ENCODE data around the gene AGAP3. TPM values are rescaled to one million over a fixed set of nuclear protein-coding genes. Genes with fewer than 3 reads are reported as not detected.

AGAP3 gene
- total RNA-seq, 1 donor from 2014 or later = 77.8 TPM

DNA sequence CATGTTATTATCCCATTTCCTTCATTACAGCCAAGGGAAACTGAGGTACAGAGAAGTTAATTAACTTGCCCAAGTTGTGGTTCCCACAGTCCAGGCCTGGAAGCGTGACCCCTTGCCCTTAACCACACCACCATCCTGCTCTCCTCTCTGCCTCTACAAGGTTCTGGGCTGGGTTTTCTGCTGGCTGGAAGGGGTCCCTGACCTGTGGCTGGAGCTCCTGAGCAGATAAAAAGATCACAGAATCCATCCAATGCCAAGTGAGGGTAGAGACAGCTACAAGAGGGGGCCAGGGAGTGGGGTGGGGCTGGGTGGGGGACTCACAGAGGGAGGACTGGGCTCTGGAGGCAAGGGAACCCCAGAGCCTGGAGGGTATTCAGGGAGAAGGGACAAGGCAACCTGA is 91.0 kb downstream of the AGAP3 start:
- Mint-ChIP-seq H3K4me3 (ENCODE audit: unreplicated experiment) (no peak overlapping the region), H3K27ac (ENCODE audit: unreplicated experiment) (no peak overlapping the region), H3K36me3 (ENCODE audit: low read depth) (no peaks in the 10 kb centered on the region), H3K4me1 (ENCODE audit: low read depth) (no peaks in the 10 kb centered on the region), H3K27me3 (ENCODE audit: low read depth) (peaks cover 52% of the 10 kb centered on the region), H3K9me3 (ENCODE audit: low read depth) (no peaks in the 10 kb centered on the region)
- TF ChIP-seq, protein P1, sequence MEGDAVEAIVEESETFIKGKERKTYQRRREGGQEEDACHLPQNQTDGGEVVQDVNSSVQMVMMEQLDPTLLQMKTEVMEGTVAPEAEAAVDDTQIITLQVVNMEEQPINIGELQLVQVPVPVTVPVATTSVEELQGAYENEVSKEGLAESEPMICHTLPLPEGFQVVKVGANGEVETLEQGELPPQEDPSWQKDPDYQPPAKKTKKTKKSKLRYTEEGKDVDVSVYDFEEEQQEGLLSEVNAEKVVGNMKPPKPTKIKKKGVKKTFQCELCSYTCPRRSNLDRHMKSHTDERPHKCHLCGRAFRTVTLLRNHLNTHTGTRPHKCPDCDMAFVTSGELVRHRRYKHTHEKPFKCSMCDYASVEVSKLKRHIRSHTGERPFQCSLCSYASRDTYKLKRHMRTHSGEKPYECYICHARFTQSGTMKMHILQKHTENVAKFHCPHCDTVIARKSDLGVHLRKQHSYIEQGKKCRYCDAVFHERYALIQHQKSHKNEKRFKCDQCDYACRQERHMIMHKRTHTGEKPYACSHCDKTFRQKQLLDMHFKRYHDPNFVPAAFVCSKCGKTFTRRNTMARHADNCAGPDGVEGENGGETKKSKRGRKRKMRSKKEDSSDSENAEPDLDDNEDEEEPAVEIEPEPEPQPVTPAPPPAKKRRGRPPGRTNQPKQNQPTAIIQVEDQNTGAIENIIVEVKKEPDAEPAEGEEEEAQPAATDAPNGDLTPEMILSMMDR (IDR thresholded peaks at IDR 0.05) = no peak
- DNase-seq (ENCODE audit: low spot score) = no peak

DNA sequence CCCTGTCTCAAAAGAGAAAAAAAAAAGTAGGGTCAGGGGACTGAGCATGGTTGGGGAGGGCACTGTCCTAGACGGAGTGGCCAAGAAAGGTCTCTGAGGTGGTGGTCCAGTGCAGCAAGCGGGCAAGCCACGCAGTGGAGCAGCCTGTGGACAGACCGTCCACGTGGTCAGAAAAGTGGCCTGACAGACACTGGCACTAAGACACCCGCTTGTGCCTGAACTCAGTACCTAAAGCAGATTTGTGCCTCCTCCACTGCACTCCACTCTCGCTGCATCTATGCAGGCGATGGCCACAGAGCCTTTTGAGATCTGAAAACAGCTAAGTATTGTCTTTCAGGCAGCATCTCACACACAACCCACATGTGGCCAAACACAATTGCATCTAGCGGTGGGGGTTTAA is 92.0 kb downstream of the AGAP3 start:
- H3K9me3 Mint-ChIP-seq (ENCODE audit: low read depth) = no peaks in the 10 kb centered on the region
- H3K4me1 Mint-ChIP-seq (ENCODE audit: low read depth) = no peaks in the 10 kb centered on the region
- DNase-seq (ENCODE audit: low spot score) = no peak
- peaks cover 48% of the 10 kb centered on the region for H3K27me3 Mint-ChIP-seq (ENCODE audit: low read depth)
- H3K27ac Mint-ChIP-seq (ENCODE audit: unreplicated experiment) = no peak overlapping the region
- no peak overlapping the region for H3K4me3 Mint-ChIP-seq (ENCODE audit: unreplicated experiment)
- no peaks in the 10 kb centered on the region for H3K36me3 Mint-ChIP-seq (ENCODE audit: low read depth)
- TF ChIP-seq, protein P1 (IDR thresholded peaks at IDR 0.05) = no peak

DNA sequence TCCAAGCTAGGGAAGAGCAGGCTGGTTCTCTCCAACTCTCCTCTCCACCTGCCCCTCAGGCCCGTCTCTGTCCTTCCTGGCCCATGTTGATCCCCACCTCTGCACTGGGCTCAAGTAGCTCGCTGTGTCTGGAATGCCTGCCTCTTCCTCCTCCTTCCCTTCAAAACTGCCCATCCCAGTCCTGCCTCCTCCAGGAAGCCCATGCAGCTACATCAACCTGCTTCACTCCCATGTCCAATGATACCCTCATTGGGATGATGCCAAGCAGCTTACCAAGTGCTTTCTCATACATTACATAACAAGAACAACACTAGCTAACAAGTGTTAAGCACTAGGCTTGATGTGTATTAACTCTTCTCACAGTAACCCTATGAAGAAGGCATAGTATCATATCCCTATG is 92.6 kb downstream of the AGAP3 start:
- no peaks in the 10 kb centered on the region for H3K9me3 Mint-ChIP-seq (ENCODE audit: low read depth)
- no peak for DNase-seq (ENCODE audit: low spot score)
- H3K27me3 Mint-ChIP-seq (ENCODE audit: low read depth) = peaks cover 44% of the 10 kb centered on the region
- H3K4me3 Mint-ChIP-seq (ENCODE audit: unreplicated experiment) = no peak overlapping the region
- no peaks in the 10 kb centered on the region for H3K36me3 Mint-ChIP-seq (ENCODE audit: low read depth)
- H3K27ac Mint-ChIP-seq (ENCODE audit: unreplicated experiment) = no peak overlapping the region
- H3K4me1 Mint-ChIP-seq (ENCODE audit: low read depth) = no peaks in the 10 kb centered on the region
- TF ChIP-seq, protein P1 (IDR thresholded peaks at IDR 0.05) = no peak

DNA sequence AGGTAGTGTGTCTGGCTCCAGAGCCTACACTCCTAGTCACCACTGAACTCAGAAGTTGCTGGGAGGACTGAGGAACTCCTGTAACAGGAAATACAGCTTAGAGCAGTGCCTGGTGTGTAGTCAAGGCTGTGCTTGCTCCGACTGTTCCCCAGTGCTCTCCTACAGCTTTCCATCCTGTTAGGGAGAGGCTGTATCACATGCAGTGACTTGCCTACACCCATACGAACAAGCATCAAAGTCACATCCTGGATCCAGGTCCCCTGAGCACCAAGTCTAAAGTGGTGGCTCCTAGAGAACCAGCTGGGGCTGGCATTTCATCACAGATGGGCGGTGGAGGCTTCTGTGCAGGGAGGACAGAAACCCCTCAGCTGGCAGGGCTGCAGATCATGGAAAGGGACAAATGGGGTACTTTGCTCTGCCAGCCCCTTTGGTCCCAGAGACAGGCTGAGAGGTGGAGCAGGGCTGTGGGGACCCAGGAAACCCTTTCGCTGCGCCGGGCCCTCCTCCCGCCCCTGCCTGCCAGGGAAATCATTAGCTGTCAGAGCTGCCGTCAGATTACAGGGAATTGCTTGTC is 93.1 kb downstream of the AGAP3 start:
- no peaks in the 10 kb centered on the region for H3K4me1 Mint-ChIP-seq (ENCODE audit: low read depth)
- H3K36me3 Mint-ChIP-seq (ENCODE audit: low read depth) = no peaks in the 10 kb centered on the region
- TF ChIP-seq, protein P1 (IDR thresholded peaks at IDR 0.05) = no peak
- no peak for DNase-seq (ENCODE audit: low spot score)
- no peaks in the 10 kb centered on the region for H3K9me3 Mint-ChIP-seq (ENCODE audit: low read depth)
- no peak overlapping the region for H3K27ac Mint-ChIP-seq (ENCODE audit: unreplicated experiment)
- no peak overlapping the region for H3K4me3 Mint-ChIP-seq (ENCODE audit: unreplicated experiment)
- peaks cover 44% of the 10 kb centered on the region for H3K27me3 Mint-ChIP-seq (ENCODE audit: low read depth)

DNA sequence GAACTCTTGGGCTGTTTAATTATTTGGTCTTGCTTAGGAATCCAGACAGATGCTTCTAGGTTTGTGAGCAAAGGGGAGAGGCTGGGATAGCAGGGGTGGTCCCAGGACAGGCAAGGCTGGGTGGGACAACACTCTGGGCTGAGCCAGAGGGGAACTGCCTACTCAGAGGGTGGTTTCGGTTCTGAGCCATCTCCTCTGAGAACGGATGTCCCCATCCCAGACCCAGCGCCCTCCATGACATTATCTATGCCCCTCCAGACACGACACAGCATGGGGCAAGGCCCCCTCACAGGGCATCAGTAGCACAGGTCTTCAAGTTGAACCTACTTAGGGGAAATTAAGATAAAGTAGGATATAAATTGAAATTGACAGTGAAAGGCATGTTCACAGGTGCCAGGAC is 93.7 kb downstream of the AGAP3 start:
- Mint-ChIP-seq H3K36me3 (ENCODE audit: low read depth) (no peaks in the 10 kb centered on the region), H3K27me3 (ENCODE audit: low read depth) (peaks cover 42% of the 10 kb centered on the region), H3K27ac (ENCODE audit: unreplicated experiment) (no peak overlapping the region), H3K9me3 (ENCODE audit: low read depth) (no peaks in the 10 kb centered on the region), H3K4me1 (ENCODE audit: low read depth) (no peaks in the 10 kb centered on the region), H3K4me3 (ENCODE audit: unreplicated experiment) (no peak overlapping the region)
- TF ChIP-seq, protein P1 (IDR thresholded peaks at IDR 0.05) = no peak
- no peak for DNase-seq (ENCODE audit: low spot score)

Data from chondrocyte (in vitro differentiated cells).